HCT116 (cell line): ENCODE results near the gene UBE3B. TPM values are rescaled to one million over a fixed set of nuclear protein-coding genes. Genes with fewer than 3 reads are reported as not detected.

Experiments
- ATAC-seq: fragments of 200-7000 bp; cut with Tn5 transposase; 2 replicates; pipeline ENCODE4 v1.9.1; 2020; ENCODE audit warnings: mild to moderate bottlenecking, moderate library complexity
- BruUV-seq: library from RNA; stranded (reverse); fragments of 400-500 nt; replicated peaks from 2 replicates; lab custom pipeline; 2021; lab: Mats Ljungman, UMichigan
- CTCF ChIA-PET: fragments of 300-600 bp; sonication (Branson Sonifier 250); formaldehyde crosslinking; loops from one replicate; lab custom pipeline; 2021; ENCODE audit warnings: antibody characterized with exemption; lab: Charles Lee
- POLR2A ChIA-PET: fragments of 300-600, 350-600 bp; sonication (Branson Sonifier 250); formaldehyde crosslinking; loops from one replicate; lab custom pipeline; 2021; ENCODE audit warnings: antibody characterized with exemption; lab: Charles Lee
- RAD21 ChIA-PET, 2 experiments: fragments of 300-600 bp; sonication (Branson Sonifier 250); formaldehyde crosslinking; loops; one replicate each; lab custom pipeline; 2023; ENCODE audit warnings: low total read pairs in 2 of 2; ENCODE audit not compliant: uncharacterized antibody in 2 of 2, unreplicated experiment in 2 of 2, low non-redundant PET in 1 of 2; lab: Charles Lee
- DNase-seq: peaks from one replicate; pipeline ENCODE4 v3.0.0-alpha.2; 2010; ENCODE audit warnings: low read depth, low spot score
- H2AFZ ChIP-seq: fragments of 200-600 bp; shearing (Covaris generic), sonication (generic); 2 replicates; pipeline ENCODE4 v1.6.1; 2017; ENCODE audit warnings: low read depth, mixed run types, mixed read lengths, antibody characterized with exemption, low read length; ENCODE audit not compliant: poor library complexity, severe bottlenecking
- H3K27ac ChIP-seq: 2 replicates; pipeline ENCODE4 v1.5.1; 2012; ENCODE audit warnings: low read depth, low read length
- H3K27me3 ChIP-seq: fragments of 200-600 bp; sonication (generic); 2 replicates; pipeline ENCODE4 v1.6.1; 2016; ENCODE audit warnings: mixed run types, low read length, mixed read lengths; ENCODE audit not compliant: insufficient read depth
- H3K36me3 ChIP-seq, 2 experiments: fragments of 200-500 bp in 1 of 2; fragments of 200-600 bp in 1 of 2; sonication (Bioruptor generic) in 1 of 2; sonication (generic) in 1 of 2; 2 replicates each; pipeline versions ENCODE4 v1.5.1 to v1.6.1; 2014 to 2016; ENCODE audit warnings: low read length in 2 of 2, inconsistent platforms in 1 of 2, mixed read lengths in 1 of 2, mixed run types in 1 of 2; ENCODE audit not compliant: insufficient read depth in 2 of 2, control insufficient read depth in 1 of 2
- H3K4me1 ChIP-seq, 2 experiments: fragments of 200-600 bp in 1 of 2; sonication (generic) in 1 of 2; 2 replicates each; pipeline versions ENCODE4 v1.5.1 to v1.6.1; 2012 to 2017; ENCODE audit warnings: low read length in 2 of 2, inconsistent platforms in 1 of 2, mild to moderate bottlenecking in 1 of 2, mixed read lengths in 1 of 2, mixed run types in 1 of 2, moderate library complexity in 1 of 2; ENCODE audit not compliant: insufficient read depth in 2 of 2, control insufficient read depth in 1 of 2
- H3K4me2 ChIP-seq: fragments of 200-600 bp; sonication (generic); 2 replicates; pipeline ENCODE4 v1.6.1; 2017; ENCODE audit warnings: mixed run types, low read length, mixed read lengths
- H3K4me3 ChIP-seq, 2 experiments: fragments of 200-600 bp in 1 of 2; sonication (generic) in 1 of 2; replicated peaks in 1 of 2; 2 replicates each; pipeline ENCODE4 v1.5.1; 2011 to 2016; ENCODE audit warnings: low read length in 2 of 2, control low read depth in 1 of 2, low read depth in 1 of 2, mild to moderate bottlenecking in 1 of 2, mixed read lengths in 1 of 2, mixed run types in 1 of 2
- H3K79me2 ChIP-seq: fragments of 200-600 bp; sonication (generic); 2 replicates; pipeline ENCODE4 v1.6.1; 2017; ENCODE audit warnings: mild to moderate bottlenecking, mixed run types, low read length, moderate library complexity, mixed read lengths; ENCODE audit not compliant: insufficient read depth
- H3K9ac ChIP-seq: fragments of 200-600 bp; sonication (generic); 2 replicates; pipeline ENCODE4 v1.6.1; 2016; ENCODE audit warnings: low read length, mixed read lengths
- H3K9me2 ChIP-seq: fragments of 200-600 bp; sonication (generic), shearing (Covaris generic); 2 replicates; pipeline ENCODE4 v1.6.1; 2017; ENCODE audit warnings: mixed run types, mild to moderate bottlenecking, moderate library complexity; ENCODE audit not compliant: insufficient read depth
- H3K9me3 ChIP-seq, 2 experiments: fragments of 200-500 bp in 1 of 2; fragments of 200-600 bp in 1 of 2; sonication (Bioruptor generic) in 1 of 2; sonication (generic) in 1 of 2; 2 replicates each; pipeline ENCODE4 v1.6.1; 2014 to 2017; ENCODE audit warnings: low read length in 2 of 2, mixed read lengths in 2 of 2, inconsistent platforms in 1 of 2, low read depth in 1 of 2, mild to moderate bottlenecking in 1 of 2, mixed run types in 1 of 2, moderate library complexity in 1 of 2; ENCODE audit not compliant: control insufficient read depth in 1 of 2, insufficient read depth in 1 of 2
- H4K20me1 ChIP-seq: fragments of 200-600 bp; sonication (generic), shearing (Covaris generic); 2 replicates; pipeline ENCODE4 v1.6.1; 2017; ENCODE audit warnings: mixed run types, mild to moderate bottlenecking, moderate library complexity; ENCODE audit not compliant: insufficient read depth
- CEBPB ChIP-seq: IDR thresholded peaks from 2 replicates; pipeline ENCODE4 v1.6.1; 2012; ENCODE audit warnings: low read depth
- CTCF ChIP-seq, 3 experiments: fragments of 200-600 bp in 1 of 3; sonication (generic) in 1 of 3; IDR thresholded peaks in 2 of 3; conservative IDR thresholded peaks in 1 of 3; 2 replicates each; pipeline ENCODE4 v1.5.1; 2012 to 2017; ENCODE audit warnings: low read depth in 2 of 3, low read length in 2 of 3, antibody characterized with exemption in 1 of 3, borderline replicate concordance in 1 of 3, control low read depth in 1 of 3, mild to moderate bottlenecking in 1 of 3, mixed read lengths in 1 of 3, mixed run types in 1 of 3, moderate library complexity in 1 of 3; ENCODE audit not compliant: insufficient read depth in 1 of 3
- EGR1 ChIP-seq: IDR thresholded peaks from 2 replicates; pipeline ENCODE4 v1.6.1; 2012; ENCODE audit warnings: low read depth
- ELF1 ChIP-seq: IDR thresholded peaks from 2 replicates; pipeline ENCODE4 v1.6.1; 2012; ENCODE audit warnings: low read depth, borderline replicate concordance
- EZH2 ChIP-seq: fragments of 200-600 bp; sonication (generic); IDR thresholded peaks from 2 replicates; pipeline ENCODE4 v1.6.1; 2017; ENCODE audit warnings: antibody characterized with exemption, mixed run types
- MAX ChIP-seq: IDR thresholded peaks from 2 replicates; pipeline ENCODE4 v1.6.1; 2012
- POLR2AphosphoS5 ChIP-seq: IDR thresholded peaks from 2 replicates; pipeline ENCODE4 v1.6.1; 2011; ENCODE audit warnings: mild to moderate bottlenecking, low read depth, low read length, moderate library complexity
- RAD21 ChIP-seq: IDR thresholded peaks from 2 replicates; pipeline ENCODE4 v1.6.1; 2012; ENCODE audit warnings: low read depth, mild to moderate bottlenecking
- SRF ChIP-seq: IDR thresholded peaks from 2 replicates; pipeline ENCODE4 v1.6.1; 2012; ENCODE audit warnings: low read depth
- YY1 ChIP-seq: IDR thresholded peaks from 2 replicates; pipeline ENCODE4 v1.6.1; 2011; ENCODE audit warnings: low read length, low read depth, moderate library complexity, mild to moderate bottlenecking; ENCODE audit not compliant: insufficient replicate concordance; ENCODE audit errors: extremely low read depth
- ZBTB33 ChIP-seq: IDR thresholded peaks from 2 replicates; pipeline ENCODE4 v1.6.1; 2011; ENCODE audit warnings: mild to moderate bottlenecking, low read length, moderate library complexity; ENCODE audit not compliant: insufficient replicate concordance; ENCODE audit errors: extremely low read depth
- ZNF274 ChIP-seq: fragments of 200-500 bp; sonication (Bioruptor generic); IDR thresholded peaks from 2 replicates; pipeline ENCODE4 v1.6.1; 2014; ENCODE audit warnings: mild to moderate bottlenecking, low read depth, low read length, inconsistent platforms
- intact Hi-C: fragments of 100-400 bp; cut with micrococcal nuclease; formaldehyde crosslinking; loops from 2 replicates; pipeline ENCODE4 v1.10.0; 2022
- total RNA-seq: library from RNA; stranded (reverse); gene quantifications from one replicate; pipeline ENCODE4 v1.2.1, GENCODE V29; 2021; ENCODE audit not compliant: unreplicated experiment
- TF ChIP-seq, protein P1 (sequence below): IDR thresholded peaks from 2 replicates; pipeline ENCODE4 v1.6.1; 2012; ENCODE audit warnings: low read depth
- TF ChIP-seq, protein P2 (sequence below): IDR thresholded peaks from 2 replicates; pipeline ENCODE4 v1.6.1; 2012

UBE3B gene
- total RNA-seq, 1 experiment from 2014 or later: 28.9 TPM

DNA sequence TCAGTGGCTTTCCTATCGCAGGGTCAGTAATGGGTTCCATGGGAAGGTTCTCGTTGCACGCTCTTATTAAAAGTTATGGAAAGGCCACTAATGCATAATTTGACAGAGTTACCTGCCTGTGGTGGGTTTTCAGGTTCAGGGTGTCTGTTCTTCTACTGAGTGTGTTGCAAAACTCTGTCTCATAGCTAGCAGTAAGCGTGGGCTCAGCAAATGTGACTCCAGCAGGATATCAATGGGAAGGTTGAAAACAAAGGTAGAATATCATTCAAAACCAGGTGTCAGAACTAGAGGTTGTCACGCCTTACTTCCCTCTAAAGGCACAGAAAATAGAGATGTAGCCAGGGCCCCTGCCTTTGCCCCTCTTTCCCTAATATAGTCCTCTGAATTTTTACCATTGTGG, 24.9 kb downstream of the UBE3B start:
- RAD21 ChIA-PET: no interaction called here
- Histone ChIP-seq H3K79me2 (no peaks in the 10 kb centered on the region), H3K27ac (no peak overlapping the region), H3K27me3 (no peaks in the 10 kb centered on the region), H3K9me3 (no peaks in the 10 kb centered on the region), H3K4me2 (no peak overlapping the region), H3K9ac (no peak overlapping the region), H2AFZ (no peak overlapping the region), H3K4me3 (no peak overlapping the region), H3K4me1 (no peaks in the 10 kb centered on the region), H3K36me3 (peaks cover 9 to 33% of the 10 kb centered on the region in 2 experiments; a peak in 2 of 4 replicates), H4K20me1 (no peaks in the 10 kb centered on the region), H3K9me2 (no peaks in the 10 kb centered on the region)
- CTCF ChIA-PET: no interaction called here
- BruUV-seq: no TSS peak
- TF ChIP-seq RAD21: no peak
- TF ChIP-seq ELF1: no peak
- no peak for TF ChIP-seq CEBPB
- no peak for TF ChIP-seq EZH2
- no peak for TF ChIP-seq MAX
- TF ChIP-seq YY1: no peak
- no peak for TF ChIP-seq ZBTB33
- TF ChIP-seq, protein P1, sequence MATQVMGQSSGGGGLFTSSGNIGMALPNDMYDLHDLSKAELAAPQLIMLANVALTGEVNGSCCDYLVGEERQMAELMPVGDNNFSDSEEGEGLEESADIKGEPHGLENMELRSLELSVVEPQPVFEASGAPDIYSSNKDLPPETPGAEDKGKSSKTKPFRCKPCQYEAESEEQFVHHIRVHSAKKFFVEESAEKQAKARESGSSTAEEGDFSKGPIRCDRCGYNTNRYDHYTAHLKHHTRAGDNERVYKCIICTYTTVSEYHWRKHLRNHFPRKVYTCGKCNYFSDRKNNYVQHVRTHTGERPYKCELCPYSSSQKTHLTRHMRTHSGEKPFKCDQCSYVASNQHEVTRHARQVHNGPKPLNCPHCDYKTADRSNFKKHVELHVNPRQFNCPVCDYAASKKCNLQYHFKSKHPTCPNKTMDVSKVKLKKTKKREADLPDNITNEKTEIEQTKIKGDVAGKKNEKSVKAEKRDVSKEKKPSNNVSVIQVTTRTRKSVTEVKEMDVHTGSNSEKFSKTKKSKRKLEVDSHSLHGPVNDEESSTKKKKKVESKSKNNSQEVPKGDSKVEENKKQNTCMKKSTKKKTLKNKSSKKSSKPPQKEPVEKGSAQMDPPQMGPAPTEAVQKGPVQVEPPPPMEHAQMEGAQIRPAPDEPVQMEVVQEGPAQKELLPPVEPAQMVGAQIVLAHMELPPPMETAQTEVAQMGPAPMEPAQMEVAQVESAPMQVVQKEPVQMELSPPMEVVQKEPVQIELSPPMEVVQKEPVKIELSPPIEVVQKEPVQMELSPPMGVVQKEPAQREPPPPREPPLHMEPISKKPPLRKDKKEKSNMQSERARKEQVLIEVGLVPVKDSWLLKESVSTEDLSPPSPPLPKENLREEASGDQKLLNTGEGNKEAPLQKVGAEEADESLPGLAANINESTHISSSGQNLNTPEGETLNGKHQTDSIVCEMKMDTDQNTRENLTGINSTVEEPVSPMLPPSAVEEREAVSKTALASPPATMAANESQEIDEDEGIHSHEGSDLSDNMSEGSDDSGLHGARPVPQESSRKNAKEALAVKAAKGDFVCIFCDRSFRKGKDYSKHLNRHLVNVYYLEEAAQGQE: no peak
- no peak for TF ChIP-seq SRF
- no peak for TF ChIP-seq EGR1
- no peak for TF ChIP-seq ZNF274
- TF ChIP-seq CTCF (IDR thresholded peaks at IDR 0.05 in 2 of 3, conservative IDR thresholded peaks at IDR 0.05 in 1 of 3; ENCODE audit: borderline replicate concordance in 1 of 3, insufficient read depth in 1 of 3, low read depth in 2 of 3, low read length in 2 of 3): no peak
- TF ChIP-seq, protein P2, sequence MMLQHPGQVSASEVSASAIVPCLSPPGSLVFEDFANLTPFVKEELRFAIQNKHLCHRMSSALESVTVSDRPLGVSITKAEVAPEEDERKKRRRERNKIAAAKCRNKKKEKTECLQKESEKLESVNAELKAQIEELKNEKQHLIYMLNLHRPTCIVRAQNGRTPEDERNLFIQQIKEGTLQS: no peak
- no peak for TF ChIP-seq POLR2AphosphoS5
- POLR2A ChIA-PET: no interaction called here
- intact Hi-C loops: no loop called here
- DNase-seq (no peak), ATAC-seq (no peak)
